SK-N-SH (cell line): ENCODE data around the gene CDR2. TPM values are rescaled to one million over a fixed set of nuclear protein-coding genes. Genes with fewer than 3 reads are reported as not detected.
A peak's percentile ranks its signal among the peaks of the same experiment; 100 is the strongest.

Experiments
- CTCF ChIA-PET: fragments of 300-600, 350-600 bp; formaldehyde crosslinking; extraction: SDS; loops from one replicate; lab custom pipeline; 2021; lab: Yijun Ruan, JAX
- POLR2A ChIA-PET: fragments of 350-600 bp; sonication (Branson Sonifier 250); formaldehyde crosslinking; extraction: SDS; loops from one replicate; lab custom pipeline; 2020; ENCODE audit warnings: antibody characterized with exemption, inconsistent platforms; lab: Yijun Ruan, JAX
- DNase-seq: peaks from one replicate; pipeline ENCODE4 v3.0.0; 2012
- H2AFZ ChIP-seq: fragments of 200-600 bp; sonication (generic); 2 replicates; pipeline ENCODE4 v1.8.1; 2016; ENCODE audit warnings: antibody characterized with exemption, mild to moderate bottlenecking, low read depth
- H3F3A ChIP-seq: fragments of 200-600 bp; sonication (generic); replicated peaks from 2 replicates; pipeline ENCODE3; 2016; ENCODE audit warnings: antibody characterized with exemption, mild to moderate bottlenecking; ENCODE audit not compliant: insufficient read depth
- H3K27ac ChIP-seq, 2 experiments: fragments of 200-500 bp in 1 of 2; fragments of 200-600 bp in 1 of 2; sonication (Bioruptor generic) in 1 of 2; sonication (generic), shearing (Covaris generic) in 1 of 2; 2 replicates each; pipeline versions ENCODE4 v1.5.1 to v1.6.1; 2014 to 2016; ENCODE audit warnings: low read depth in 2 of 2, inconsistent platforms in 1 of 2, low read length in 1 of 2, mild to moderate bottlenecking in 1 of 2, mixed read lengths in 1 of 2
- H3K27me3 ChIP-seq: fragments of 200-600 bp; sonication (generic), shearing (Covaris generic); 2 replicates; pipeline ENCODE4 v1.6.1; 2016; ENCODE audit warnings: mixed run types; ENCODE audit not compliant: insufficient read depth
- H3K36me3 ChIP-seq, 2 experiments: fragments of 200-500 bp in 1 of 2; fragments of 200-600 bp in 1 of 2; sonication (Bioruptor generic) in 1 of 2; sonication (generic) in 1 of 2; replicated peaks in 1 of 2; 2 replicates each; pipeline versions ENCODE3 to v1.5.1; 2014 to 2016; ENCODE audit warnings: low read length in 1 of 2, mild to moderate bottlenecking in 1 of 2; ENCODE audit not compliant: insufficient read depth in 2 of 2, control insufficient read depth in 1 of 2
- H3K4me1 ChIP-seq, 2 experiments: fragments of 200-500 bp in 1 of 2; fragments of 200-600 bp in 1 of 2; sonication (Bioruptor generic) in 1 of 2; sonication (generic), shearing (Covaris generic) in 1 of 2; 2 replicates each; pipeline versions ENCODE4 v1.5.1 to v1.6.1; 2014 to 2016; ENCODE audit warnings: low read depth in 1 of 2, low read length in 1 of 2, mixed run types in 1 of 2; ENCODE audit not compliant: insufficient read depth in 2 of 2, control insufficient read depth in 1 of 2
- H3K4me2 ChIP-seq: fragments of 200-600 bp; sonication (generic), shearing (Covaris generic); 2 replicates; pipeline ENCODE4 v1.6.1; 2017; ENCODE audit warnings: mixed run types
- H3K4me3 ChIP-seq, 2 experiments: fragments of 200-500 bp in 1 of 2; fragments of 200-600 bp in 1 of 2; sonication (Bioruptor generic) in 1 of 2; sonication (generic), shearing (Covaris generic) in 1 of 2; 2 replicates each; pipeline versions ENCODE4 v1.5.1 to v1.8.1; 2014 to 2016; ENCODE audit warnings: low read depth in 2 of 2, inconsistent platforms in 1 of 2, low read length in 1 of 2, mild to moderate bottlenecking in 1 of 2, mixed read lengths in 1 of 2, moderate library complexity in 1 of 2
- H3K79me2 ChIP-seq: fragments of 200-600 bp; sonication (generic); 2 replicates; pipeline ENCODE4 v1.8.1; 2017; ENCODE audit warnings: mild to moderate bottlenecking; ENCODE audit not compliant: insufficient read depth
- H3K9ac ChIP-seq: fragments of 200-600 bp; sonication (generic); 2 replicates; pipeline ENCODE4 v1.6.1; 2017; ENCODE audit warnings: mixed run types
- H3K9me2 ChIP-seq: fragments of 200-600 bp; sonication (generic); 2 replicates; pipeline ENCODE4 v1.6.1; 2017; ENCODE audit warnings: mixed run types
- H3K9me3 ChIP-seq: fragments of 200-600 bp; sonication (generic); 2 replicates; pipeline ENCODE4 v1.6.1; 2017; ENCODE audit warnings: mixed run types, mild to moderate bottlenecking, moderate library complexity
- H4K20me1 ChIP-seq: fragments of 200-600 bp; sonication (generic); 2 replicates; pipeline ENCODE4 v1.6.1; 2017; ENCODE audit warnings: mild to moderate bottlenecking, mixed run types; ENCODE audit not compliant: insufficient read depth
- CHD2 ChIP-seq: fragments of 150-350 bp; IDR thresholded peaks from 2 replicates; pipeline ENCODE4 v1.6.1; 2018; ENCODE audit warnings: low read length; ENCODE audit not compliant: partially characterized antibody
- CTCF ChIP-seq: fragments of 200-600 bp; sonication (generic); IDR thresholded peaks from 2 replicates; pipeline ENCODE4 v1.6.1; 2017; ENCODE audit warnings: antibody characterized with exemption, mild to moderate bottlenecking, moderate library complexity
- ELF1 ChIP-seq: IDR thresholded peaks from 2 replicates; pipeline ENCODE4 v1.4.0; 2012
- FOXM1 ChIP-seq: IDR thresholded peaks from 2 replicates; pipeline ENCODE4 v1.4.0; 2012; ENCODE audit warnings: low read depth, mild to moderate bottlenecking
- IRF3 ChIP-seq: fragments of 150-350 bp; IDR thresholded peaks from 2 replicates; pipeline ENCODE4 v1.6.1; 2016; ENCODE audit warnings: mild to moderate bottlenecking, low read depth, low read length
- MXI1 ChIP-seq: IDR thresholded peaks from 2 replicates; pipeline ENCODE4 v1.6.1; 2012; ENCODE audit warnings: mild to moderate bottlenecking, low read depth, low read length, improper control_type of control experiment
- PBX3 ChIP-seq: IDR thresholded peaks from 2 replicates; pipeline ENCODE4; 2012
- RCOR1 ChIP-seq: fragments of 150-350 bp; IDR thresholded peaks from 2 replicates; pipeline ENCODE4 v1.6.1; 2017; ENCODE audit warnings: antibody characterized with exemption, low read length
- RFX5 ChIP-seq: IDR thresholded peaks from 2 replicates; pipeline ENCODE4 v1.6.1; 2012; ENCODE audit warnings: mild to moderate bottlenecking, improper control_type of control experiment, low read length
- RXRA ChIP-seq: IDR thresholded peaks from 2 replicates; pipeline ENCODE4 v1.4.0; 2012; ENCODE audit warnings: low read depth, mild to moderate bottlenecking, borderline replicate concordance
- SMC3 ChIP-seq: IDR thresholded peaks from 2 replicates; pipeline ENCODE4 v1.6.1; 2012; ENCODE audit warnings: low read depth, low read length, improper control_type of control experiment
- TAF1 ChIP-seq: IDR thresholded peaks from 2 replicates; pipeline ENCODE4 v1.6.1; 2012; ENCODE audit warnings: low read depth, mild to moderate bottlenecking, low read length, moderate library complexity, borderline replicate concordance
- TEAD4 ChIP-seq: IDR thresholded peaks from 2 replicates; pipeline ENCODE4 v1.4.0; 2012; ENCODE audit warnings: mild to moderate bottlenecking, borderline replicate concordance; ENCODE audit not compliant: insufficient read depth
- USF1 ChIP-seq: IDR thresholded peaks from 2 replicates; pipeline ENCODE4 v1.4.0; 2012; ENCODE audit warnings: low read depth, borderline replicate concordance
- YY1 ChIP-seq: IDR thresholded peaks from 2 replicates; pipeline ENCODE4 v1.4.0; 2012; ENCODE audit warnings: low read depth, mild to moderate bottlenecking
- ZBTB33 ChIP-seq: IDR thresholded peaks from 2 replicates; pipeline ENCODE4 v1.4.0; 2012; ENCODE audit warnings: low read depth, borderline replicate concordance
- WGBS: methylation state at CpG from one replicate; pipeline ENCODE4 v1.1.6; 2017; ENCODE audit warnings: low lambda C conversion rate; 5-methylcytosine and 5-hydroxymethylcytosine counted together
- polyA plus RNA-seq, 3 experiments: library from polyadenylated mRNA; depleted of rRNA; stranded (reverse); fragments of >200 nt; gene quantifications; 2 replicates each; pipeline ENCODE4 v1.2.3, GENCODE V29; 2012

Gene CDR2
- polyA plus RNA-seq, 1 of the 3 experiments (the other 2 are of a cell fraction): 30.3 TPM

- TF ChIP-seq SMC3 (no peak), MXI1 (peak; percentile 94), RXRA (no peak), ELF1 (peak; percentile 28; the same call in 1 of the 2 replicates), ZBTB33 (no peak), TAF1 (no peak), USF1 (no peak), RFX5 (peak; percentile 69; the same call in 1 of the 2 replicates), RCOR1 (no peak)
Observed at GRCh38 chr16:22374311-22375116, at the start of gene CDR2 (continued).

GRCh38 chr16:22423716-22424115, 49.3 kb upstream of the CDR2 start:
- Histone ChIP-seq H3K36me3 (peaks cover 12 to 15% of the 10 kb centered on the region in 2 experiments), H3K27ac (no peak overlapping the region), H3K4me3 (no peak overlapping the region), H3K9me2 (no peaks in the 10 kb centered on the region), H3F3A (peaks cover under 1% of the 10 kb centered on the region), H3K4me2 (no peak overlapping the region), H2AFZ (no peak overlapping the region), H3K9ac (no peak overlapping the region), H3K4me1 (no peaks in the 10 kb centered on the region; a peak in 1 of 4 replicates), H4K20me1 (no peaks in the 10 kb centered on the region), H3K27me3 (no peaks in the 10 kb centered on the region), H3K79me2 (no peaks in the 10 kb centered on the region), H3K9me3 (no peaks in the 10 kb centered on the region)
- no peak for TF ChIP-seq TEAD4
- TF ChIP-seq CHD2: no peak
- TF ChIP-seq MXI1: no peak
- TF ChIP-seq FOXM1: no peak
- TF ChIP-seq RFX5: no peak
- TF ChIP-seq PBX3: no peak
- TF ChIP-seq YY1: no peak
- TF ChIP-seq CTCF: no peak
- no peak for TF ChIP-seq USF1
- TF ChIP-seq SMC3: no peak
- no peak for TF ChIP-seq IRF3
- TF ChIP-seq ELF1: no peak
- ChIA-PET CTCF (interaction anchor here (0.7 kb wide), 1 partner anchor 46 kb away, joined by 4 read pairs; no protein-coding TSS in a partner anchor), POLR2A (no interaction called here)
- no peak for DNase-seq
- WGBS: 97% methylated on average over 12 of the region's 12 CpGs
